ENCODE measurements around the gene DNAH3. TPM values are rescaled to one million over a fixed set of nuclear protein-coding genes. Genes with fewer than 3 reads are reported as not detected.
A peak's percentile ranks its signal among the peaks of the same experiment; 100 is the strongest.
"Not testable (repeated sequence)": the region's sequence is repeated elsewhere in the genome, so short reads cannot be mapped to it uniquely, and the experiment has no call there.

Gene DNAH3
- polyA plus RNA-seq, 4 donors: 0.32 to 0.67 (median 0.52) TPM; not detected in 1

DNA sequence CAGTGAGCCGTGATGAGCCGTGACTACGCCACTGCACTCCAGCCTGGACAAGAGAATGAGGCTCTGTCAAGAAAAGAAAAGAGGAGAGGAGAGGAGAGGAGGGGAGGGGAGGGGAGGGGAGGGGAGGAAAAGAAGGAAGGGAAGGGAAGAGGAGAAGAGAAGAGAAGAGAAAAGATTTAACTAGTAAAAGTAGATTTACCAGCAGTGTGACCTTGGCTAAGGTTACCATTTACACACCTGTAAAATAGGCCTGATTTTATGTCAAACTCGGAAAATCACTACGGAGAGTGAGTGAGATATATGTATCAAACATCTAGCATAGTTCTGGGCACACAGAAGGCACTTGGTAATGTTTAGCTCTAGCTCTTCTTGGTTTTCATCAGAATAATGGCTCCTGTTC lies 140.8 kb downstream of the DNAH3 start:
- FAIRE-seq (no peak), DNase-seq (no peak)
- 94 to 97% (median 95%) methylated on average over 5 of the region's 5 CpGs for WGBS, 3 donors
- Histone ChIP-seq H3K27ac (ENCODE audit: low read depth in 1 of 3, low read length in 2 of 3) (no peak overlapping the region), H3K36me3 (ENCODE audit: control insufficient read depth in 3 of 3, insufficient read depth in 2 of 3, low read depth in 1 of 3, low read length in 3 of 3) (no peaks in the 10 kb centered on the region), H3K4me3 (ENCODE audit: low read depth in 1 of 3, low read length in 3 of 3) (no peak overlapping the region), H3K4me1 (ENCODE audit: control insufficient read depth in 3 of 3, insufficient read depth in 2 of 3, low read depth in 1 of 3, low read length in 2 of 3) (no peaks in the 10 kb centered on the region), H3K9me3 (ENCODE audit: control insufficient read depth in 2 of 2, insufficient read depth in 1 of 2, low read depth in 1 of 2, low read length in 1 of 2) (peaks cover 0 to 3% of the 10 kb centered on the region in 2 donors), H3K27me3 (ENCODE audit: control insufficient read depth in 3 of 3, insufficient read depth in 3 of 3, low read length in 3 of 3) (peaks cover 0 to 4% (median 0%) of the 10 kb centered on the region in 3 donors)

GRCh38 chr16:21005008-21005407 lies 145.6 kb downstream of the DNAH3 start:
- DNase-seq: no peak
- FAIRE-seq: no peak
- Histone ChIP-seq H3K4me1 (ENCODE audit: control insufficient read depth in 3 of 3, insufficient read depth in 2 of 3, low read depth in 1 of 3, low read length in 2 of 3) (no peaks in the 10 kb centered on the region), H3K9me3 (ENCODE audit: control insufficient read depth in 2 of 2, insufficient read depth in 1 of 2, low read depth in 1 of 2, low read length in 1 of 2) (peaks cover 0 to 3% of the 10 kb centered on the region in 2 donors), H3K36me3 (ENCODE audit: control insufficient read depth in 3 of 3, insufficient read depth in 2 of 3, low read depth in 1 of 3, low read length in 3 of 3) (no peaks in the 10 kb centered on the region), H3K4me3 (ENCODE audit: low read depth in 1 of 3, low read length in 3 of 3) (no peak overlapping the region), H3K27ac (ENCODE audit: low read depth in 1 of 3, low read length in 2 of 3) (no peak overlapping the region), H3K27me3 (ENCODE audit: control insufficient read depth in 3 of 3, insufficient read depth in 3 of 3, low read length in 3 of 3) (peaks cover 0 to 4% (median 0%) of the 10 kb centered on the region in 3 donors)
- 48 to 77% (median 61%) methylated on average over 1 of the region's 1 CpG for WGBS, 3 donors

DNA sequence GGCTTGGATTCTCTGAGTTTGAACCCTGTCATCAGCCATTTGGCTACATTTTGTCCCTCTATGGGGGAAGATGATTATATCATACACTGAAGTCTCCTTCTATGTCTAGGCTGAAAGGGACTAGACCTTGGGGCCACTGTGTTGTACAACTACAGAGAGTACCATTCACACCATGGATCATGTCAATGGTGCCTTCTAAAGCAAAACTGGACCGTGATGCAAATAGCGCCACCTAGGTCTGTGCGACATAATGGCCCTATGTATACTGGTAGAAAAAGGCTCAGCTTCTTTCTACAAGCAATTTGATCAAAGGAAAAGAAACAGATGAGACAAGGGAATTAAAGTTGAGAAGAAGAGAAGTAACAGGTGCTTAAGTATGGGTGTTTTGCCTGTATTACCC lies 149.4 kb downstream of the DNAH3 start:
- H3K27ac ChIP-seq (ENCODE audit: low read depth in 1 of 3, low read length in 2 of 3): no peak overlapping the region
- no peaks in the 10 kb centered on the region for H3K36me3 ChIP-seq (ENCODE audit: control insufficient read depth in 3 of 3, insufficient read depth in 2 of 3, low read depth in 1 of 3, low read length in 3 of 3)
- FAIRE-seq: no peak
- DNase-seq: peak; percentile 11 to 36
- no peak overlapping the region for H3K4me3 ChIP-seq (ENCODE audit: low read depth in 1 of 3, low read length in 3 of 3)
- 38 to 74% (median 67%) methylated on average over 3 of the region's 3 CpGs for WGBS, 3 donors
- H3K4me1 ChIP-seq (ENCODE audit: control insufficient read depth in 3 of 3, insufficient read depth in 2 of 3, low read depth in 1 of 3, low read length in 2 of 3): no peaks in the 10 kb centered on the region
- H3K27me3 ChIP-seq (ENCODE audit: control insufficient read depth in 3 of 3, insufficient read depth in 3 of 3, low read length in 3 of 3): no peaks in the 10 kb centered on the region
- no peaks in the 10 kb centered on the region for H3K9me3 ChIP-seq (ENCODE audit: control insufficient read depth in 2 of 2, insufficient read depth in 1 of 2, low read depth in 1 of 2, low read length in 1 of 2)

DNA sequence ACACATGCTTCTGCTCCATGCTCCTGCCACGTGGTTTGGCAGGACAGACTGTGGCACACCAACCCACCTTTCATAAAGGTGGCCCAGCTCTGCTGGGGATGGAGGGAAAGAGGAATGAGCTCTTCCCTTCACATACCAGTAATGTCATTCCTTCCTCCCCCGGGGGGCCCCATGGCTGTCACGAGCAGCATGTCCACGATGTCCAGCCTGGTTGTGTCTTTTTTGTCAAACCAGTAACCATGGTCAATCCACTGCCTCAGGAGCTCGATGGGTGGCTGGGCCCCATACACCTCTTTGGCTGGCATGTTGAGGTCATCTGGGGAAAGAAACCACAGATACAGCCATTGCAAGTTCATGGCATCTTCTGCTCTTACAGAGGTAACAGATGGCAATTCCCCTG lies 153.5 kb downstream of the DNAH3 start:
- DNase-seq (no peak), FAIRE-seq (no peak)
- WGBS, 3 donors: 86 to 89% (median 87%) methylated on average over 5 of the region's 5 CpGs
- Histone ChIP-seq H3K9me3 (ENCODE audit: control insufficient read depth in 2 of 2, insufficient read depth in 1 of 2, low read depth in 1 of 2, low read length in 1 of 2) (no peaks in the 10 kb centered on the region), H3K27ac (ENCODE audit: low read depth in 1 of 3, low read length in 2 of 3) (no peak overlapping the region), H3K4me1 (ENCODE audit: control insufficient read depth in 3 of 3, insufficient read depth in 2 of 3, low read depth in 1 of 3, low read length in 2 of 3) (no peaks in the 10 kb centered on the region), H3K27me3 (ENCODE audit: control insufficient read depth in 3 of 3, insufficient read depth in 3 of 3, low read length in 3 of 3) (no peaks in the 10 kb centered on the region), H3K36me3 (ENCODE audit: control insufficient read depth in 3 of 3, insufficient read depth in 2 of 3, low read depth in 1 of 3, low read length in 3 of 3) (no peaks in the 10 kb centered on the region), H3K4me3 (ENCODE audit: low read depth in 1 of 3, low read length in 3 of 3) (no peak overlapping the region)

GRCh38 chr16:20995711-20996110 lies 154.9 kb downstream of the DNAH3 start:
- Histone ChIP-seq H3K4me3 (ENCODE audit: low read depth in 1 of 3, low read length in 3 of 3) (no peak overlapping the region), H3K36me3 (ENCODE audit: control insufficient read depth in 3 of 3, insufficient read depth in 2 of 3, low read depth in 1 of 3, low read length in 3 of 3) (no peaks in the 10 kb centered on the region), H3K27me3 (ENCODE audit: control insufficient read depth in 3 of 3, insufficient read depth in 3 of 3, low read length in 3 of 3) (no peaks in the 10 kb centered on the region), H3K9me3 (ENCODE audit: control insufficient read depth in 2 of 2, insufficient read depth in 1 of 2, low read depth in 1 of 2, low read length in 1 of 2) (no peaks in the 10 kb centered on the region), H3K27ac (ENCODE audit: low read depth in 1 of 3, low read length in 2 of 3) (no peak overlapping the region), H3K4me1 (ENCODE audit: control insufficient read depth in 3 of 3, insufficient read depth in 2 of 3, low read depth in 1 of 3, low read length in 2 of 3) (no peaks in the 10 kb centered on the region)
- no peak for DNase-seq
- 75 to 84% (median 78%) methylated on average over 4 of the region's 4 CpGs for WGBS, 3 donors
- FAIRE-seq: no peak

- not testable (repeated sequence) for H3K9me3 ChIP-seq (ENCODE audit: control insufficient read depth in 2 of 2, insufficient read depth in 1 of 2, low read depth in 1 of 2, low read length in 1 of 2); H3K27ac ChIP-seq (ENCODE audit: low read depth in 1 of 3, low read length in 2 of 3); H3K36me3 ChIP-seq (ENCODE audit: control insufficient read depth in 3 of 3, insufficient read depth in 2 of 3, low read depth in 1 of 3, low read length in 3 of 3); FAIRE-seq; H3K4me1 ChIP-seq (ENCODE audit: control insufficient read depth in 3 of 3, insufficient read depth in 2 of 3, low read depth in 1 of 3, low read length in 2 of 3); H3K4me3 ChIP-seq (ENCODE audit: low read depth in 1 of 3, low read length in 3 of 3); DNase-seq; H3K27me3 ChIP-seq (ENCODE audit: control insufficient read depth in 3 of 3, insufficient read depth in 3 of 3, low read length in 3 of 3)
- WGBS, 3 donors: 94 to 97% (median 96%) methylated on average over 19 to 38 of the region's 38 CpGs
Measured at GRCh38 chr16:20989496-20990070, 161.1 kb downstream of the DNAH3 start.

DNA sequence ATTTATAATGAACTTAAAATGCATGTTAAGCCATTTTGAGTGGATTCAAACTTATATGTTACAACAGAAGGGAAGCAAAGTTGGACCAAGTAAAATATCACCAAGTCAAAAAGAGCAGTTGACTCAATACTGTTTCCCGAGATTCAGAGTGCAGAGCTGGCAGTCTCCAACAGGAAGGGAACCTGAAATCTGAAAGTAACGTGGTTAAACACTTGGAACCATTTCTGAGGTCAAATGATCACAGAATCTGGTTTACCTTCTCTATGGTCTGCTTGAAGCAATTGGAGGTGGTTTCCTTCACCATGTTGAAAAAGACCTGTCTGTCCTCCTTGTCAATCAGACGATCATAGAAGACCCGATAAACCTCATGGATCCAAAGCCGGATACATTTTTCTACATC lies 163.6 kb downstream of the DNAH3 start:
- 76 to 82% (median 79%) methylated on average over 5 of the region's 5 CpGs for WGBS, 3 donors
- no peaks in the 10 kb centered on the region for H3K9me3 ChIP-seq (ENCODE audit: control insufficient read depth in 2 of 2, insufficient read depth in 1 of 2, low read depth in 1 of 2, low read length in 1 of 2)
- no peaks in the 10 kb centered on the region for H3K27me3 ChIP-seq (ENCODE audit: control insufficient read depth in 3 of 3, insufficient read depth in 3 of 3, low read length in 3 of 3)
- no peak overlapping the region for H3K27ac ChIP-seq (ENCODE audit: low read depth in 1 of 3, low read length in 2 of 3)
- H3K36me3 ChIP-seq (ENCODE audit: control insufficient read depth in 3 of 3, insufficient read depth in 2 of 3, low read depth in 1 of 3, low read length in 3 of 3): no peaks in the 10 kb centered on the region
- H3K4me1 ChIP-seq (ENCODE audit: control insufficient read depth in 3 of 3, insufficient read depth in 2 of 3, low read depth in 1 of 3, low read length in 2 of 3): no peaks in the 10 kb centered on the region
- DNase-seq (no peak), FAIRE-seq (no peak)
- H3K4me3 ChIP-seq (ENCODE audit: low read depth in 1 of 3, low read length in 3 of 3): no peak overlapping the region

- no peaks in the 10 kb centered on the region for H3K4me1 ChIP-seq (ENCODE audit: control insufficient read depth in 3 of 3, insufficient read depth in 2 of 3, low read depth in 1 of 3, low read length in 2 of 3)
- FAIRE-seq (no peak), DNase-seq (no peak)
- H3K4me3 ChIP-seq (ENCODE audit: low read depth in 1 of 3, low read length in 3 of 3): no peak overlapping the region
- H3K36me3 ChIP-seq (ENCODE audit: control insufficient read depth in 3 of 3, insufficient read depth in 2 of 3, low read depth in 1 of 3, low read length in 3 of 3): no peaks in the 10 kb centered on the region
- H3K27me3 ChIP-seq (ENCODE audit: control insufficient read depth in 3 of 3, insufficient read depth in 3 of 3, low read length in 3 of 3): no peaks in the 10 kb centered on the region
- WGBS, 3 donors: 89 to 94% (median 93%) methylated on average over 6 of the region's 6 CpGs
- no peaks in the 10 kb centered on the region for H3K9me3 ChIP-seq (ENCODE audit: control insufficient read depth in 2 of 2, insufficient read depth in 1 of 2, low read depth in 1 of 2, low read length in 1 of 2)
- no peak overlapping the region for H3K27ac ChIP-seq (ENCODE audit: low read depth in 1 of 3, low read length in 2 of 3)
Measured at GRCh38 chr16:20984019-20984418, 166.6 kb downstream of the DNAH3 start.

DNA sequence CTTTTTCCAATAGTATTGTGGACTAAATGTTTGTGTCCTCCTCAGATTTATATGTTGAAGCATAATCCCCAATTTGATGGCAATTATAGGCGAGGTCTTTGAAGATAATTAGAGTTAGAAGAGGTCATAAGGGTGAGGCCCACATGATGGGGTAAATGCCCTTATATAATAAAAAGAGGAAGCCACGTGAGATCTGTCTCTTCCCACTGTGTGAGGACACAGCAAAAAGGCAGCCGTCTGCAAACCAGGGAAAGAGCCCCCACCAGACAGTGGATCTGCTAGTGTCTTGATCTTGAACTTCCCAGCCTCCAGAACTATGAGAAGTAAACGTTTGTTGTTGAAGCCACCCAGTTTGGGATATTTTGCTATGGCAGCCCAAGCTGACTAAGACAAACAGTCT lies 174.1 kb downstream of the DNAH3 start:
- FAIRE-seq: no peak
- WGBS, 3 donors: 64 to 85% (median 67%) methylated on average over 4 of the region's 4 CpGs
- H3K27ac ChIP-seq (ENCODE audit: low read depth in 1 of 3, low read length in 2 of 3): no peak overlapping the region

More for the DNA sequence above, 174.1 kb downstream of the DNAH3 start:
- no peak for DNase-seq
- Histone ChIP-seq H3K4me3 (ENCODE audit: low read depth in 1 of 3, low read length in 3 of 3) (no peak overlapping the region), H3K4me1 (ENCODE audit: control insufficient read depth in 3 of 3, insufficient read depth in 2 of 3, low read depth in 1 of 3, low read length in 2 of 3) (no peaks in the 10 kb centered on the region), H3K27me3 (ENCODE audit: control insufficient read depth in 3 of 3, insufficient read depth in 3 of 3, low read length in 3 of 3) (no peaks in the 10 kb centered on the region), H3K9me3 (ENCODE audit: control insufficient read depth in 2 of 2, insufficient read depth in 1 of 2, low read depth in 1 of 2, low read length in 1 of 2) (peaks cover 0 to 2% of the 10 kb centered on the region in 2 donors), H3K36me3 (ENCODE audit: control insufficient read depth in 3 of 3, insufficient read depth in 2 of 3, low read depth in 1 of 3, low read length in 3 of 3) (no peaks in the 10 kb centered on the region)

All from small intestine (tissue), 7 donors.